SK-N-SH (cell line): Measurements from ENCODE around the gene MACROD2. TPM values are rescaled to one million over a fixed set of nuclear protein-coding genes. Genes with fewer than 3 reads are reported as not detected.

Source experiments
- CTCF ChIA-PET: fragments of 300-600, 350-600 bp; formaldehyde crosslinking; extraction: SDS; loops from one replicate; lab custom pipeline; 2021; lab: Yijun Ruan, JAX
- POLR2A ChIA-PET: fragments of 350-600 bp; sonication (Branson Sonifier 250); formaldehyde crosslinking; extraction: SDS; loops from one replicate; lab custom pipeline; 2020; ENCODE audit warnings: antibody characterized with exemption, inconsistent platforms; lab: Yijun Ruan, JAX
- DNase-seq: peaks from one replicate; pipeline ENCODE4 v3.0.0; 2012
- H2AFZ ChIP-seq: fragments of 200-600 bp; sonication (generic); 2 replicates; pipeline ENCODE4 v1.8.1; 2016; ENCODE audit warnings: antibody characterized with exemption, mild to moderate bottlenecking, low read depth
- H3F3A ChIP-seq: fragments of 200-600 bp; sonication (generic); replicated peaks from 2 replicates; pipeline ENCODE3; 2016; ENCODE audit warnings: antibody characterized with exemption, mild to moderate bottlenecking; ENCODE audit not compliant: insufficient read depth
- H3K27ac ChIP-seq, 2 experiments: fragments of 200-500 bp in 1 of 2; fragments of 200-600 bp in 1 of 2; sonication (Bioruptor generic) in 1 of 2; sonication (generic), shearing (Covaris generic) in 1 of 2; 2 replicates each; pipeline versions ENCODE4 v1.5.1 to v1.6.1; 2014 to 2016; ENCODE audit warnings: low read depth in 2 of 2, inconsistent platforms in 1 of 2, low read length in 1 of 2, mild to moderate bottlenecking in 1 of 2, mixed read lengths in 1 of 2
- H3K27me3 ChIP-seq: fragments of 200-600 bp; sonication (generic), shearing (Covaris generic); 2 replicates; pipeline ENCODE4 v1.6.1; 2016; ENCODE audit warnings: mixed run types; ENCODE audit not compliant: insufficient read depth
- H3K36me3 ChIP-seq, 2 experiments: fragments of 200-500 bp in 1 of 2; fragments of 200-600 bp in 1 of 2; sonication (Bioruptor generic) in 1 of 2; sonication (generic) in 1 of 2; replicated peaks in 1 of 2; 2 replicates each; pipeline versions ENCODE3 to v1.5.1; 2014 to 2016; ENCODE audit warnings: low read length in 1 of 2, mild to moderate bottlenecking in 1 of 2; ENCODE audit not compliant: insufficient read depth in 2 of 2, control insufficient read depth in 1 of 2
- H3K4me1 ChIP-seq, 2 experiments: fragments of 200-500 bp in 1 of 2; fragments of 200-600 bp in 1 of 2; sonication (Bioruptor generic) in 1 of 2; sonication (generic), shearing (Covaris generic) in 1 of 2; 2 replicates each; pipeline versions ENCODE4 v1.5.1 to v1.6.1; 2014 to 2016; ENCODE audit warnings: low read depth in 1 of 2, low read length in 1 of 2, mixed run types in 1 of 2; ENCODE audit not compliant: insufficient read depth in 2 of 2, control insufficient read depth in 1 of 2
- H3K4me2 ChIP-seq: fragments of 200-600 bp; sonication (generic), shearing (Covaris generic); 2 replicates; pipeline ENCODE4 v1.6.1; 2017; ENCODE audit warnings: mixed run types
- H3K4me3 ChIP-seq, 2 experiments: fragments of 200-500 bp in 1 of 2; fragments of 200-600 bp in 1 of 2; sonication (Bioruptor generic) in 1 of 2; sonication (generic), shearing (Covaris generic) in 1 of 2; 2 replicates each; pipeline versions ENCODE4 v1.5.1 to v1.8.1; 2014 to 2016; ENCODE audit warnings: low read depth in 2 of 2, inconsistent platforms in 1 of 2, low read length in 1 of 2, mild to moderate bottlenecking in 1 of 2, mixed read lengths in 1 of 2, moderate library complexity in 1 of 2
- H3K79me2 ChIP-seq: fragments of 200-600 bp; sonication (generic); 2 replicates; pipeline ENCODE4 v1.8.1; 2017; ENCODE audit warnings: mild to moderate bottlenecking; ENCODE audit not compliant: insufficient read depth
- H3K9ac ChIP-seq: fragments of 200-600 bp; sonication (generic); 2 replicates; pipeline ENCODE4 v1.6.1; 2017; ENCODE audit warnings: mixed run types
- H3K9me2 ChIP-seq: fragments of 200-600 bp; sonication (generic); 2 replicates; pipeline ENCODE4 v1.6.1; 2017; ENCODE audit warnings: mixed run types
- H3K9me3 ChIP-seq: fragments of 200-600 bp; sonication (generic); 2 replicates; pipeline ENCODE4 v1.6.1; 2017; ENCODE audit warnings: mixed run types, mild to moderate bottlenecking, moderate library complexity
- H4K20me1 ChIP-seq: fragments of 200-600 bp; sonication (generic); 2 replicates; pipeline ENCODE4 v1.6.1; 2017; ENCODE audit warnings: mild to moderate bottlenecking, mixed run types; ENCODE audit not compliant: insufficient read depth
- CHD2 ChIP-seq: fragments of 150-350 bp; IDR thresholded peaks from 2 replicates; pipeline ENCODE4 v1.6.1; 2018; ENCODE audit warnings: low read length; ENCODE audit not compliant: partially characterized antibody
- ELF1 ChIP-seq: IDR thresholded peaks from 2 replicates; pipeline ENCODE4 v1.4.0; 2012
- EP300 ChIP-seq, 2 experiments: IDR thresholded peaks; 2 replicates each; pipeline versions ENCODE4 v1.4.0 to v1.6.1; 2012; ENCODE audit warnings: borderline replicate concordance in 1 of 2, low read depth in 1 of 2, low read length in 1 of 2
- EZH2phosphoT487 ChIP-seq: fragments of 200-600 bp; sonication (generic); IDR thresholded peaks from 2 replicates; pipeline ENCODE4 v1.6.1; 2017; ENCODE audit warnings: low read depth, mixed run types, mild to moderate bottlenecking, antibody characterized with exemption, moderate library complexity, borderline replicate concordance
- FOSL2 ChIP-seq: IDR thresholded peaks from 2 replicates; pipeline ENCODE4 v1.4.0; 2012; ENCODE audit warnings: low read depth, mild to moderate bottlenecking, moderate library complexity, borderline replicate concordance
- FOXJ3 ChIP-seq: sonication (generic); formaldehyde crosslinking; IDR thresholded peaks from 2 replicates; pipeline ENCODE4 v1.5.1; 2020; ENCODE audit warnings: mild to moderate bottlenecking, missing genetic modification reagents
- FOXM1 ChIP-seq: IDR thresholded peaks from 2 replicates; pipeline ENCODE4 v1.4.0; 2012; ENCODE audit warnings: low read depth, mild to moderate bottlenecking
- GABPA ChIP-seq: IDR thresholded peaks from 2 replicates; pipeline ENCODE4 v1.4.0; 2012; ENCODE audit warnings: low read depth, mild to moderate bottlenecking
- GATA2 ChIP-seq: sonication (generic); formaldehyde crosslinking; IDR thresholded peaks from 2 replicates; pipeline ENCODE4 v1.5.0; 2020; ENCODE audit warnings: mild to moderate bottlenecking, missing genetic modification reagents
- JUND ChIP-seq: IDR thresholded peaks from 2 replicates; pipeline ENCODE4 v1.4.0; 2012
- MXI1 ChIP-seq: IDR thresholded peaks from 2 replicates; pipeline ENCODE4 v1.6.1; 2012; ENCODE audit warnings: mild to moderate bottlenecking, low read depth, low read length, improper control_type of control experiment
- NFIC ChIP-seq: IDR thresholded peaks from 2 replicates; pipeline ENCODE4 v1.4.0; 2012; ENCODE audit warnings: borderline replicate concordance
- POLR2AphosphoS5 ChIP-seq: IDR thresholded peaks from 2 replicates; pipeline ENCODE4 v1.6.1; 2012; ENCODE audit warnings: low read depth, low read length
- RAD21 ChIP-seq: IDR thresholded peaks from 2 replicates; pipeline ENCODE4 v1.6.1; 2012; ENCODE audit warnings: mild to moderate bottlenecking, low read length
- RCOR1 ChIP-seq: fragments of 150-350 bp; IDR thresholded peaks from 2 replicates; pipeline ENCODE4 v1.6.1; 2017; ENCODE audit warnings: antibody characterized with exemption, low read length
- SIN3A ChIP-seq: IDR thresholded peaks from 2 replicates; pipeline ENCODE4 v1.6.1; 2012; ENCODE audit warnings: low read depth, mild to moderate bottlenecking, low read length, moderate library complexity, borderline replicate concordance
- SMC3 ChIP-seq: IDR thresholded peaks from 2 replicates; pipeline ENCODE4 v1.6.1; 2012; ENCODE audit warnings: low read depth, low read length, improper control_type of control experiment
- TCF12 ChIP-seq: IDR thresholded peaks from 2 replicates; pipeline ENCODE4 v1.4.0; 2012
- WGBS: methylation state at CpG from one replicate; pipeline ENCODE4 v1.1.6; 2017; ENCODE audit warnings: low lambda C conversion rate; 5-methylcytosine and 5-hydroxymethylcytosine counted together
- polyA plus RNA-seq, 3 experiments: library from polyadenylated mRNA; depleted of rRNA; stranded (reverse); fragments of >200 nt; gene quantifications; 2 replicates each; pipeline ENCODE4 v1.2.3, GENCODE V29; 2012
- TF ChIP-seq, protein P1 (sequence below): IDR thresholded peaks from 2 replicates; pipeline ENCODE4; 2012
- TF ChIP-seq, protein P2 (sequence below): fragments of 200-600 bp; sonication (generic); IDR thresholded peaks from 2 replicates; pipeline ENCODE4 v1.6.1; 2017; ENCODE audit warnings: antibody characterized with exemption, mild to moderate bottlenecking, moderate library complexity
- TF ChIP-seq, protein P3 (sequence below): IDR thresholded peaks from 2 replicates; pipeline ENCODE4 v1.4.0; 2012; ENCODE audit warnings: low read depth, borderline replicate concordance
- TF ChIP-seq, protein P4 (sequence below): IDR thresholded peaks from 2 replicates; pipeline ENCODE4 v1.6.1; 2012; ENCODE audit warnings: mild to moderate bottlenecking, low read depth, low read length, moderate library complexity
- TF ChIP-seq, protein P5 (sequence below): fragments of 150-350 bp; IDR thresholded peaks from 2 replicates; pipeline ENCODE4 v1.6.1; 2016; ENCODE audit warnings: mild to moderate bottlenecking, low read depth, low read length
- TF ChIP-seq, protein P6 (sequence below): fragments of 150-350 bp; IDR thresholded peaks from 2 replicates; pipeline ENCODE4 v1.6.1; 2017; ENCODE audit warnings: antibody characterized with exemption, low read length, low read depth, borderline replicate concordance

MACROD2 gene
- polyA plus RNA-seq, 1 of the 3 experiments (the other 2 are of a cell fraction): 0.33 TPM

DNA sequence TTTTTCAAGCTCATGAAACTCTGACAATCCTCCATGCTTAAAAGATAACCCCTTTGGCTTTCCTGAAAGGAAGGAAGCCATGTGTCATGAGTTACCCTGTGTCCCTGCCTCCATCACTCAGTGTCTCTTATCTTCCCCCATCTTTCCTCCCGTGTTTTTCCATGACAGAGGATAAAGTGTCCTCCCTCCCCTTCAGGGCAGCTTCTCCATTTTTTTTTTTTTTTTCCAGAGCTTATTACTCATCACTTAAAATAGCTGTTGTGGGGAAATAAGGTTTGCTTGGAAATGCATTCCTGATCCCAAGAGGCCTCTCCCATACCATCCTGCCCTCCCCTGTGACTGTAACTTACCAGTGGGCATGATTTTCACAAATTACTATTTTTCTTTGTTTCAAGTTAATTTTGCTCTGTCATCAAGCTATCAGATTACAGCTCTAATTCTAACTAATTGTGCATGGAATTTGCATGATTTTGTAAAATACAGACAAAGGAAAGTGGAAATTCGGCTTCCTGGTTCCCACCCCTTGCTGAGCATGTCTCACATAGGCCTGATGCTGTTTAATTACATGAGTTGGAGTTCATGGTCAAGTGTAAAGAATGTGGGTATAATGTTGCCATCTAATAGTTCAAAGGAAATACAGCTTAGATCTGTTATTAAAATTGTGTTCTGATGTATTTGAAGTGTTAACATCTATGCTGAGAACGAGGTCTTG lies 956.5 kb downstream of the MACROD2 start:
- Histone ChIP-seq H3K4me2 (peak overlapping the region; percentile 40; the same call in 1 of the 2 replicates), H3K4me3 (no peak overlapping the region), H3K27ac (peak overlapping the region; percentile 72 to 95), H3K9ac (peak overlapping the region; percentile 47; the same call in 1 of the 2 replicates), H3K27me3 (no peaks in the 10 kb centered on the region), H3K9me2 (no peaks in the 10 kb centered on the region), H3K9me3 (no peaks in the 10 kb centered on the region), H3F3A (peaks cover 10% of the 10 kb centered on the region), H3K36me3 (no peaks in the 10 kb centered on the region), H3K79me2 (no peaks in the 10 kb centered on the region), H3K4me1 (peaks cover 9 to 13% of the 10 kb centered on the region in 2 experiments; a peak in 3 of 4 replicates), H2AFZ (peak overlapping the region; percentile 69), H4K20me1 (no peaks in the 10 kb centered on the region)
- ChIA-PET POLR2A (no interaction called here), CTCF (interaction anchor here (1.0 to 1.5 kb wide), 2 partner anchors 11 to 615 kb away, joined by 3 to 5 read pairs; no protein-coding TSS in a partner anchor)
- no peak for DNase-seq
- 46% methylated on average over 3 of the region's 3 CpGs for WGBS
- TF ChIP-seq EP300 (IDR thresholded peaks at IDR 0.05; ENCODE audit: borderline replicate concordance in 1 of 2, low read depth in 1 of 2, low read length in 1 of 2) (peak in 1 of 2 experiments; percentile 90; a peak in 2 of 4 replicates), JUND (peak; percentile 82), GABPA (no peak), SIN3A (no peak), NFIC (peak; percentile 45; the same call in 1 of the 2 replicates), MXI1 (no peak), FOSL2 (peak; percentile 79), RCOR1 (no peak), EZH2phosphoT487 (no peak), FOXM1 (no peak), GATA2 (CRISPR knock-in tag) (no peak), RAD21 (no peak), CHD2 (no peak), TCF12 (peak; percentile 77), FOXJ3 (CRISPR knock-in tag) (no peak), POLR2AphosphoS5 (no peak), ELF1 (0 out of 2 replicates have a peak, but pooled peaks have one; percentile 44), SMC3 (no peak)
- TF ChIP-seq, protein P1, sequence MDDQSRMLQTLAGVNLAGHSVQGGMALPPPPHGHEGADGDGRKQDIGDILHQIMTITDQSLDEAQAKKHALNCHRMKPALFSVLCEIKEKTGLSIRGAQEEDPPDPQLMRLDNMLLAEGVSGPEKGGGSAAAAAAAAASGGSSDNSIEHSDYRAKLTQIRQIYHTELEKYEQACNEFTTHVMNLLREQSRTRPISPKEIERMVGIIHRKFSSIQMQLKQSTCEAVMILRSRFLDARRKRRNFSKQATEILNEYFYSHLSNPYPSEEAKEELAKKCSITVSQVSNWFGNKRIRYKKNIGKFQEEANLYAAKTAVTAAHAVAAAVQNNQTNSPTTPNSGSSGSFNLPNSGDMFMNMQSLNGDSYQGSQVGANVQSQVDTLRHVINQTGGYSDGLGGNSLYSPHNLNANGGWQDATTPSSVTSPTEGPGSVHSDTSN: peak; percentile 67
- TF ChIP-seq, protein P2, sequence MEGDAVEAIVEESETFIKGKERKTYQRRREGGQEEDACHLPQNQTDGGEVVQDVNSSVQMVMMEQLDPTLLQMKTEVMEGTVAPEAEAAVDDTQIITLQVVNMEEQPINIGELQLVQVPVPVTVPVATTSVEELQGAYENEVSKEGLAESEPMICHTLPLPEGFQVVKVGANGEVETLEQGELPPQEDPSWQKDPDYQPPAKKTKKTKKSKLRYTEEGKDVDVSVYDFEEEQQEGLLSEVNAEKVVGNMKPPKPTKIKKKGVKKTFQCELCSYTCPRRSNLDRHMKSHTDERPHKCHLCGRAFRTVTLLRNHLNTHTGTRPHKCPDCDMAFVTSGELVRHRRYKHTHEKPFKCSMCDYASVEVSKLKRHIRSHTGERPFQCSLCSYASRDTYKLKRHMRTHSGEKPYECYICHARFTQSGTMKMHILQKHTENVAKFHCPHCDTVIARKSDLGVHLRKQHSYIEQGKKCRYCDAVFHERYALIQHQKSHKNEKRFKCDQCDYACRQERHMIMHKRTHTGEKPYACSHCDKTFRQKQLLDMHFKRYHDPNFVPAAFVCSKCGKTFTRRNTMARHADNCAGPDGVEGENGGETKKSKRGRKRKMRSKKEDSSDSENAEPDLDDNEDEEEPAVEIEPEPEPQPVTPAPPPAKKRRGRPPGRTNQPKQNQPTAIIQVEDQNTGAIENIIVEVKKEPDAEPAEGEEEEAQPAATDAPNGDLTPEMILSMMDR: no peak
- TF ChIP-seq, protein P3, sequence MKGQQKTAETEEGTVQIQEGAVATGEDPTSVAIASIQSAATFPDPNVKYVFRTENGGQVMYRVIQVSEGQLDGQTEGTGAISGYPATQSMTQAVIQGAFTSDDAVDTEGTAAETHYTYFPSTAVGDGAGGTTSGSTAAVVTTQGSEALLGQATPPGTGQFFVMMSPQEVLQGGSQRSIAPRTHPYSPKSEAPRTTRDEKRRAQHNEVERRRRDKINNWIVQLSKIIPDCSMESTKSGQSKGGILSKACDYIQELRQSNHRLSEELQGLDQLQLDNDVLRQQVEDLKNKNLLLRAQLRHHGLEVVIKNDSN: no peak
- TF ChIP-seq, protein P4, sequence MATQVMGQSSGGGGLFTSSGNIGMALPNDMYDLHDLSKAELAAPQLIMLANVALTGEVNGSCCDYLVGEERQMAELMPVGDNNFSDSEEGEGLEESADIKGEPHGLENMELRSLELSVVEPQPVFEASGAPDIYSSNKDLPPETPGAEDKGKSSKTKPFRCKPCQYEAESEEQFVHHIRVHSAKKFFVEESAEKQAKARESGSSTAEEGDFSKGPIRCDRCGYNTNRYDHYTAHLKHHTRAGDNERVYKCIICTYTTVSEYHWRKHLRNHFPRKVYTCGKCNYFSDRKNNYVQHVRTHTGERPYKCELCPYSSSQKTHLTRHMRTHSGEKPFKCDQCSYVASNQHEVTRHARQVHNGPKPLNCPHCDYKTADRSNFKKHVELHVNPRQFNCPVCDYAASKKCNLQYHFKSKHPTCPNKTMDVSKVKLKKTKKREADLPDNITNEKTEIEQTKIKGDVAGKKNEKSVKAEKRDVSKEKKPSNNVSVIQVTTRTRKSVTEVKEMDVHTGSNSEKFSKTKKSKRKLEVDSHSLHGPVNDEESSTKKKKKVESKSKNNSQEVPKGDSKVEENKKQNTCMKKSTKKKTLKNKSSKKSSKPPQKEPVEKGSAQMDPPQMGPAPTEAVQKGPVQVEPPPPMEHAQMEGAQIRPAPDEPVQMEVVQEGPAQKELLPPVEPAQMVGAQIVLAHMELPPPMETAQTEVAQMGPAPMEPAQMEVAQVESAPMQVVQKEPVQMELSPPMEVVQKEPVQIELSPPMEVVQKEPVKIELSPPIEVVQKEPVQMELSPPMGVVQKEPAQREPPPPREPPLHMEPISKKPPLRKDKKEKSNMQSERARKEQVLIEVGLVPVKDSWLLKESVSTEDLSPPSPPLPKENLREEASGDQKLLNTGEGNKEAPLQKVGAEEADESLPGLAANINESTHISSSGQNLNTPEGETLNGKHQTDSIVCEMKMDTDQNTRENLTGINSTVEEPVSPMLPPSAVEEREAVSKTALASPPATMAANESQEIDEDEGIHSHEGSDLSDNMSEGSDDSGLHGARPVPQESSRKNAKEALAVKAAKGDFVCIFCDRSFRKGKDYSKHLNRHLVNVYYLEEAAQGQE: 0 out of 2 replicates have a peak, but pooled peaks have one; percentile 31
- TF ChIP-seq, protein P5, sequence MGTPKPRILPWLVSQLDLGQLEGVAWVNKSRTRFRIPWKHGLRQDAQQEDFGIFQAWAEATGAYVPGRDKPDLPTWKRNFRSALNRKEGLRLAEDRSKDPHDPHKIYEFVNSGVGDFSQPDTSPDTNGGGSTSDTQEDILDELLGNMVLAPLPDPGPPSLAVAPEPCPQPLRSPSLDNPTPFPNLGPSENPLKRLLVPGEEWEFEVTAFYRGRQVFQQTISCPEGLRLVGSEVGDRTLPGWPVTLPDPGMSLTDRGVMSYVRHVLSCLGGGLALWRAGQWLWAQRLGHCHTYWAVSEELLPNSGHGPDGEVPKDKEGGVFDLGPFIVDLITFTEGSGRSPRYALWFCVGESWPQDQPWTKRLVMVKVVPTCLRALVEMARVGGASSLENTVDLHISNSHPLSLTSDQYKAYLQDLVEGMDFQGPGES: no peak
- TF ChIP-seq, protein P6, sequence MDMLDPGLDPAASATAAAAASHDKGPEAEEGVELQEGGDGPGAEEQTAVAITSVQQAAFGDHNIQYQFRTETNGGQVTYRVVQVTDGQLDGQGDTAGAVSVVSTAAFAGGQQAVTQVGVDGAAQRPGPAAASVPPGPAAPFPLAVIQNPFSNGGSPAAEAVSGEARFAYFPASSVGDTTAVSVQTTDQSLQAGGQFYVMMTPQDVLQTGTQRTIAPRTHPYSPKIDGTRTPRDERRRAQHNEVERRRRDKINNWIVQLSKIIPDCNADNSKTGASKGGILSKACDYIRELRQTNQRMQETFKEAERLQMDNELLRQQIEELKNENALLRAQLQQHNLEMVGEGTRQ: no peak
